ENCODE data around the gene TGOLN2.

TGOLN2 gene

GRCh38 chr2:85286918-85287317 lies 40.9 kb downstream of the TGOLN2 start:
- peaks cover 28% of the 10 kb centered on the region for H3K4me1 Mint-ChIP-seq
- ATAC-seq (replicated peaks; ENCODE audit: extremely low read depth, poor library complexity, severe bottlenecking) (no peak), DNase-seq (ENCODE audit: low spot score in 2 of 2) (no peak)
- H3K9me3 Mint-ChIP-seq: no peaks in the 10 kb centered on the region
- peak overlapping the region; percentile 4 for H3K27ac Mint-ChIP-seq (ENCODE audit: low read depth)
- H3K27me3 Mint-ChIP-seq: no peaks in the 10 kb centered on the region
- no peak overlapping the region for H3K4me3 Mint-ChIP-seq
- peaks cover 9% of the 10 kb centered on the region for H3K36me3 Mint-ChIP-seq (ENCODE audit: insufficient read depth)

DNA sequence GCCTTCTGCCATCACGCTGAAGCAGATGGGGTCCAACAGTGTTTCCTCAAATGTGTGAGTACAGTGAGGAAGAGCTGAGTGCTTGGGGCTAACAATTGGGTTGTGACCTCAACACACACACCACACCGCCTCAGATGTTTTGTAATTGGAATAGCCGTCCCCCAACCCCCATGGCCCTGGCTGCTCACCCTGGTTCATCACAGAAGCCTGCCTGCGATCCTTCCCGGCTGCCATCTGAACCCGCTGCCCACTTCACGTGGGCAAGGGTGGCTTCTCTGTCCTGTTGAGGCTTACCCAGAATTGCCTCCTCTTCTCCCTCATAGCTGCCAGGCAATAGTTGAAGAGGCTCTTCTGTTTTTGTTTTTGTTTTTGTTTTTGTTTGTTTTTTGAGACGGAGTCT lies 44.1 kb downstream of the TGOLN2 start:
- H3K4me3 Mint-ChIP-seq: no peak overlapping the region
- H3K9me3 Mint-ChIP-seq: no peaks in the 10 kb centered on the region
- no peaks in the 10 kb centered on the region for H3K27me3 Mint-ChIP-seq
- no peaks in the 10 kb centered on the region for H3K36me3 Mint-ChIP-seq (ENCODE audit: insufficient read depth)
- ATAC-seq (replicated peaks; ENCODE audit: extremely low read depth, poor library complexity, severe bottlenecking) (no peak), DNase-seq (ENCODE audit: low spot score in 2 of 2) (no peak)
- no peak overlapping the region for H3K27ac Mint-ChIP-seq (ENCODE audit: low read depth)
- H3K4me1 Mint-ChIP-seq: peaks cover 12% of the 10 kb centered on the region

- H3K4me3 Mint-ChIP-seq: no peak overlapping the region
- H3K4me1 Mint-ChIP-seq: peaks cover 12% of the 10 kb centered on the region
- H3K9me3 Mint-ChIP-seq: no peaks in the 10 kb centered on the region
- no peak for DNase-seq (ENCODE audit: low spot score in 2 of 2)
- H3K36me3 Mint-ChIP-seq (ENCODE audit: insufficient read depth): no peaks in the 10 kb centered on the region
- H3K27ac Mint-ChIP-seq (ENCODE audit: low read depth): no peak overlapping the region
- no peak for ATAC-seq (replicated peaks; ENCODE audit: extremely low read depth, poor library complexity, severe bottlenecking)
- no peaks in the 10 kb centered on the region for H3K27me3 Mint-ChIP-seq
Measured at GRCh38 chr2:85282914-85283313, 44.9 kb downstream of the TGOLN2 start.

DNA sequence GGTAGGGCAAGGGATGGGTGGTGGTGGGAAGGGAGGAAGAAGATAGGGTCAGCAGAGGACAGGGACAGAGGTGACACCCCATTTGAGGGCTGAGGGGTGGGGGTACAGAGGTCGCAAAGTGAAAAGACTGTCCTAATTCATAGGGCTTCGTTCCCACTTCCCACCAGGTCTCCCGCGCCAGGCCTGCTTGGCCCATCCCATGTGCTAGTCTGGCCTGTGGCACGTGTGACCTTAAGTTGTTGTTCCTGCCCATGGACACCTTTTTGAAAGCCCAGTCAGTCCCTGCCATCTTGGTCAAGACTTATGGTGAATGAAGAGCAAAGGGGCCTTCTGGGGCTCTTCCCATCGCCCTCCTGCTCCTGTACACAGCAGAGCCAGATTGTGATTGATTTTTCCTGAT lies 46.2 kb downstream of the TGOLN2 start:
- no peak for ATAC-seq (replicated peaks; ENCODE audit: extremely low read depth, poor library complexity, severe bottlenecking)
- no peak for DNase-seq (ENCODE audit: low spot score in 2 of 2)
- no peak overlapping the region for H3K27ac Mint-ChIP-seq (ENCODE audit: low read depth)
- no peaks in the 10 kb centered on the region for H3K9me3 Mint-ChIP-seq
- peaks cover 9% of the 10 kb centered on the region for H3K27me3 Mint-ChIP-seq
- H3K4me3 Mint-ChIP-seq: no peak overlapping the region
- peaks cover 7% of the 10 kb centered on the region for H3K4me1 Mint-ChIP-seq
- no peaks in the 10 kb centered on the region for H3K36me3 Mint-ChIP-seq (ENCODE audit: insufficient read depth)

- no peak for ATAC-seq (replicated peaks; ENCODE audit: extremely low read depth, poor library complexity, severe bottlenecking)
- Mint-ChIP-seq H3K4me3 (no peak overlapping the region), H3K4me1 (no peaks in the 10 kb centered on the region), H3K27me3 (peaks cover 33% of the 10 kb centered on the region), H3K9me3 (no peaks in the 10 kb centered on the region), H3K27ac (ENCODE audit: low read depth) (no peak overlapping the region), H3K36me3 (ENCODE audit: insufficient read depth) (no peaks in the 10 kb centered on the region)
- DNase-seq (ENCODE audit: low spot score in 2 of 2): no peak
Measured at GRCh38 chr2:85278361-85278760, 49.4 kb downstream of the TGOLN2 start.

DNA sequence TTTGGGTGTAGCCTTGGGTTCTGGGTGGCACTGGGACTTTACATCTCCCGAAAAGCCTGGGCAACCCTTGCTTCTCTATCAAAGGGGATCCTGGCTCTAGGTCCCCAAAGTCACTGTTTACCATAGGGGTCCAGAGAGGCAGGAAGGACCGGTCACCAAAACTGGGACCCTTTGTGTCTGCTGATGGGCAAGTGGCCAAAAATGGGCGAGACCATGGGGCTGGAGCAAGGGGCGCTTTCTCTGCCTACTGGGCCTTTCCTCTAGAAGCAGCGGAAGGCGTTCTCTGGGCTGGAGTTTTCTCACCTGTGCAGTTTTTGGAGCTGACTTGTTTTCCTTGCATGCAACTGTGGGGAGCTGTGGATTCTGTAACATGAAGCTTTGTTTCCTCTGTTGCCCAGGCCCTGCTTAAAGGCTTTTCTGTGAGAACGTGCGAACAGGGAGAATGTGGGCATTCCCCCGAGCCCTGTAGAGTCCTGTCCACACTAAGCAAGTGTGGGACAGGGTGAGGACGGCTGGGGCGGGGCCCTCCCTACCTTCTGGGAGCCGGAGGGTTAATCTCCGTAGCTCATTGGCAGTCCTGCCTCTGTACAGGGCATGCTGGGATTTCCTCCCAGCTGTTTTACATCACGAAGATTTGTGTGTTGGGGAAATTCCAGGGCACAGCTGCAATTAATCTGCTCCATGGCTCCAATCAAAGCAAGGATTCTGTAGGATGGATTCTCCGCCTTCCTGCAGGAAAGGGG lies 50.2 kb downstream of the TGOLN2 start:
- Mint-ChIP-seq H3K27me3 (peaks cover 41% of the 10 kb centered on the region), H3K36me3 (ENCODE audit: insufficient read depth) (no peaks in the 10 kb centered on the region), H3K4me3 (no peak overlapping the region), H3K9me3 (no peaks in the 10 kb centered on the region), H3K4me1 (no peaks in the 10 kb centered on the region), H3K27ac (ENCODE audit: low read depth) (no peak overlapping the region)
- DNase-seq (ENCODE audit: low spot score in 2 of 2) (no peak), ATAC-seq (replicated peaks; ENCODE audit: extremely low read depth, poor library complexity, severe bottlenecking) (no peak)

DNA sequence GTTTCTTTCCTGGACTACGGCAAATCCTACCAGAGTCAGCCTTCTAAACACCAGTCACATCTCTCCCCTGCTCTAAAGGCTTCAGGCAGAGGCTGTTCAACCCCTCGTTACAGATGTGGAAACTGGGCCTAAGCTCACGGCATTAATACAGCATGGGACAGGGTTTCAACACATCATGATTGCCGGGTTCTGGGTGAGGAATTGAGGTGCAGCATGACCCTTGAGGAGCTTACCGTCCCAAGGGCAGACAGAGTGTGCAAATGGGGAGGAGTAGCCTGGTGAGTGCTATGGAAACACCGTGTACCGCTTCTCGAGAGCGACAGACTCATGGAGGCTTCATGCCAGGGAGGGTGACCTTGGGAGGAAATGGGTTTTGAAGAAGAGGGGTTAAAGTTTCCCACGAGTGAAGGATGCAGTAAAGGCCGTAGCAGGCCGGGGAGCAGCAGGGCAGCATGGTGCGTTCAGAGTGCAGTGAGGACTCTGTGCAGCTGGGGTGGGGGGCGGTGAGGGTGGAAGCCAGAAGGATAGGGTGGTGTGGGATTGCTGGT lies 51.1 kb downstream of the TGOLN2 start:
- no peak overlapping the region for H3K4me3 Mint-ChIP-seq
- ATAC-seq (replicated peaks; ENCODE audit: extremely low read depth, poor library complexity, severe bottlenecking) (no peak), DNase-seq (ENCODE audit: low spot score in 2 of 2) (no peak)
- H3K27ac Mint-ChIP-seq (ENCODE audit: low read depth): no peak overlapping the region
- H3K9me3 Mint-ChIP-seq: no peaks in the 10 kb centered on the region
- no peaks in the 10 kb centered on the region for H3K36me3 Mint-ChIP-seq (ENCODE audit: insufficient read depth)
- no peaks in the 10 kb centered on the region for H3K4me1 Mint-ChIP-seq
- peaks cover 50% of the 10 kb centered on the region for H3K27me3 Mint-ChIP-seq

DNA sequence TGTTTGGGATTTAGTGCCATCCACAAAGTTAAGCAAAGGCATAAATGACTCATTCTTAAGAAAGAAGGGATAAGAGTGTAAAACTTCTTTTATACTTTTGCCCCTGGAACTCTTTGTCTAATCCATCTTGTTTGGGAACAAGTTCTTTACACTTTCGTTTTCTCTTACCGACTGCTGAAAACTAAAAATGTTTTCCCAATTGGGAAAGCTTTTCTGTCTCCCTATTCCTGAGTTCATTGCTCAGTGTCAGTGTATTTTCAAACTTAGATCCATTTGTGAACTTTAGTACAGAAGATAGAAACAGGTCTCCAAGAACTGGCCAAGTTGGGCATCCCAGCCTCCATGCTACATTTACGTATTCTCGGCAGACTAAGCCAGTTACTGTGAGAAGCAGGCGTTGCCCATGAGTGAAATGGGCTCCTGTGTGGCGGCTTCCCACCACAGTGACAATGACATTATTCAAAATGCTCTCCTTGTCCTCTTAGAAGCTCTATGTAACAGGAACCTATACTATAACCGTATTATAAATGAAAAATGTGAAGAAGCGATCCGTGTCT lies 51.7 kb downstream of the TGOLN2 start:
- no peaks in the 10 kb centered on the region for H3K36me3 Mint-ChIP-seq (ENCODE audit: insufficient read depth)
- no peaks in the 10 kb centered on the region for H3K4me1 Mint-ChIP-seq
- no peak overlapping the region for H3K4me3 Mint-ChIP-seq
- H3K27me3 Mint-ChIP-seq: peaks cover 56% of the 10 kb centered on the region
- DNase-seq (ENCODE audit: low spot score in 2 of 2) (no peak), ATAC-seq (replicated peaks; ENCODE audit: extremely low read depth, poor library complexity, severe bottlenecking) (no peak)
- H3K9me3 Mint-ChIP-seq: no peaks in the 10 kb centered on the region
- no peak overlapping the region for H3K27ac Mint-ChIP-seq (ENCODE audit: low read depth)

GRCh38 chr2:85273738-85274731 lies 53.8 kb downstream of the TGOLN2 start:
- Mint-ChIP-seq H3K9me3 (no peaks in the 10 kb centered on the region), H3K4me3 (no peak overlapping the region), H3K4me1 (no peaks in the 10 kb centered on the region), H3K27me3 (peaks cover 64% of the 10 kb centered on the region), H3K36me3 (ENCODE audit: insufficient read depth) (no peaks in the 10 kb centered on the region), H3K27ac (ENCODE audit: low read depth) (no peak overlapping the region)
- DNase-seq (ENCODE audit: low spot score in 2 of 2): no peak
- ATAC-seq (replicated peaks; ENCODE audit: extremely low read depth, poor library complexity, severe bottlenecking): no peak

DNA sequence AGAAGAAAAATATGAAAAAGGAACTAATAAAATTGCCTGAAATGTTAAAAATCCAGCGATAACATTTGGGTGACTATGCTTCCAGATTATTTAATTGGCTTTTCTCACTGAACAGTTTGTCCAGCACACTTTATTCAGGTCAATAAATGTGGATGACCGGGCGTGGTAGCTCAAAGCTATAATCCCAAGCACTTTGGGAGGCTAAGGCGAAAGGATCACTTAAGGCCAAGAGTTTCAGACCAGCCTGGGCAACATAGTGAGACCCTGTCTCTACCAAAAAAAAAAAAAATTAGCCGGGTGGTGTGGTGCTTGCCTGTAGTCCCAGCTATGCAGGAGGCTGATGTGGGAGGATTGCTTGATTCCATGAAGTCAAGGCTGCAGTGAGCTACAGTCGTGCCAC lies 55.4 kb downstream of the TGOLN2 start:
- Mint-ChIP-seq H3K4me1 (no peaks in the 10 kb centered on the region), H3K36me3 (ENCODE audit: insufficient read depth) (no peaks in the 10 kb centered on the region), H3K4me3 (no peak overlapping the region), H3K27me3 (peaks cover 63% of the 10 kb centered on the region), H3K27ac (ENCODE audit: low read depth) (no peak overlapping the region), H3K9me3 (no peaks in the 10 kb centered on the region)
- DNase-seq (ENCODE audit: low spot score in 2 of 2) (no peak), ATAC-seq (replicated peaks; ENCODE audit: extremely low read depth, poor library complexity, severe bottlenecking) (no peak)

DNA sequence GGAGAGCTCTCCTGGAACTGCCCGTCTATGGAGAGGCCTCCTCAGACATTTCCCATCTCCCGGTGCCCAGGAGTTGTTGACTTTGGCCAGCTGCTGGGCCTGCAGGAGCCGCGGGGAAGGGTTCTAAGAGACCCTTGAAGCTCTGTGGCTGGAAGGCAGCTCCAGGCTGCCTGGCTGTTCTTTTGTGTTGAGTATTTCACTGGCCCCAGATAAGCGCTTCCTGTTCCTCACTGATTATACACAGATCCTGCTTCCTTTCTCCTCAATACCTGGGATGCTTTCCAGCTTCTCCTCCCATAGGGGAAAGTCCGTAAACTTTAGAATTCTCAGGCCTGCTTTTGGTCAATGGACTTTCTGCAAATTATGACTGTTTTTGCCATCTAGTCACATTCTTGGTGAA lies 57.8 kb downstream of the TGOLN2 start:
- DNase-seq (ENCODE audit: low spot score in 2 of 2): no peak
- H3K27ac Mint-ChIP-seq (ENCODE audit: low read depth): no peak overlapping the region
- peaks cover 2% of the 10 kb centered on the region for H3K36me3 Mint-ChIP-seq (ENCODE audit: insufficient read depth)

More for the DNA sequence above, 57.8 kb downstream of the TGOLN2 start:
- Mint-ChIP-seq H3K4me1 (no peaks in the 10 kb centered on the region), H3K4me3 (no peak overlapping the region), H3K27me3 (peaks cover 41% of the 10 kb centered on the region), H3K9me3 (no peaks in the 10 kb centered on the region)
- no peak for ATAC-seq (replicated peaks; ENCODE audit: extremely low read depth, poor library complexity, severe bottlenecking)
